HK-2 (cell line): ENCODE results near the gene LYG1.
"Not testable (repeated sequence)": the region's sequence is repeated elsewhere in the genome, so short reads cannot be mapped to it uniquely, and the experiment has no call there.

ENCODE experiments used
- DNase-seq: peaks from one replicate; pipeline ENCODE4 v3.0.0-alpha.2; 2018; ENCODE audit not compliant: unreplicated experiment

Gene LYG1

DNA sequence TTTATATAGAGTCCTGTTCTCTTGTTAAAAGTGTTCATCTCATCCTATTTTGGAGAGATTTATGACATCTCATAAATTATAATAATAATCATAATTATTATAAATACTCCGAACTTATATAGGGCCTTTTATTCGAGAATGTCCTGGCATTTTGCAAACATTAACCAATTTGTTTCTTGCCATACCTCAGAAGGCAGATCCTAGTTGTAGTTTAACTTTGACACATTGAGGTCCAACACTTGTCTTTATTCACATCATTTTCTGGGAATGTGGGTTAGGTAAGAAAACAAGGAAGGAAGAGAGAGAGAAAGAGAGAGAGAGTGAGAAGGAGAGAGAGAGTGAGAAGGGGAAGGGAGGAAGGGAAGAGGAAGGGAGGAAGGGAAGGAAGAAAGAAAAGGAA, at the start of gene LYG1:
TSS of gene LYG1 (minus strand) at position 101 of the 400 bp plus-strand sequence. CDS start 5,527 bp downstream, outside the sequence.
- not testable (repeated sequence) for DNase-seq

DNA sequence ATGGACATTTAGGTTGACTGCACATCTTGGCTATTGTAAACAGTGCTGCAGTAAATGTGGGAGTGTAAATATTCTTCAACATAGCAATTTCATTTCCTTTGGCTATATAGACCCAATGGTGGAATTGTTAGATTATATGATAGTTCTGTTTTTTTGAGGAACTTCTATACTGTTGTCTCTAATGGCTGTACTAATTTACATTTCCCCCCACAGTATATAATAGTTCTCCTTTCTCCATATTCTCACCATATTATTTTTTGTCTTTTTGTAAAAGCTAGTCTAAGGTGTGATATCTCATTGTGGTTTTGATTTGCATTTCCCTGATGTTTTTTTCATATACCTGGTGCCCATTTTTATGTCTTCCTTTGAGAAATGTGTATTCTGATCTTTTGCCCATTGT, 49.2 kb upstream of the LYG1 start:
- no peak for DNase-seq

DNA sequence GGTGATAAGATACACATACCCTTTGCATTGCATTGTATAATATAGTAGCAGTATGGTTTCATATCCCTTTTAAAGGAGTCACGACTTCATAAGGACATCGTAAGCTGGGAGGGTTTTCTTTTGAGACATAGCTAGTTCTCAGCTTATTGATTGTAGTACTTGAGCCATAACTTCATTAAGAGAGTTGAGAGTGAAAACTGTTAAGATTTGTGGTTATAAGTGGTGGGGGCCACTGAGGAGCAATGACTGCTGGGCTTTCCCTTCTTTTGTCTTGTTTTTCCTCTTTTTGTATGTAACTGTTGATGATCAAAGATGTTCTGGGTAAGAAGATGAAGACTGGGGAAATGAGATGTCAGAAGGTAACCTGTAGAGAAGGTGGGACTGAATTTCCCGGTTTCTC, 47.2 kb upstream of the LYG1 start:
- no peak for DNase-seq

DNA sequence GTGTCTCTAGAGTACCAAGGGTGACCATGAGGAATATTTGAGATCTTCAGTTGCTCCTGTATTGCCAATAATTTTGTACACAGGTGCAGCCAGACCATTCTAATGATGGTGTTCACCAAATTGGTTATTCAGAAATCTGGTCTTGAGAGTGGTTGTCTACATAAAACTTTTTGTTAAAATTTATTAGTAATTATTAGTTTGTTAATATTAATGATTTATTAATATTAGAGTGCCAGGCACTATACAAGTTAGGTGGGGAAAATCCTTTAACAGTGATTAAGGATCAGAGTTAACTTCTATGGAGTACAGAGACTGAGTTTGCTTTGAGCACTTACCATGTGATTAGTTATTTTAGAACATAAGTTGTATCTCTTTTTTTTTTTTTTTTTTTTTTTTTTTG, 45.2 kb upstream of the LYG1 start:
- no peak for DNase-seq

DNA sequence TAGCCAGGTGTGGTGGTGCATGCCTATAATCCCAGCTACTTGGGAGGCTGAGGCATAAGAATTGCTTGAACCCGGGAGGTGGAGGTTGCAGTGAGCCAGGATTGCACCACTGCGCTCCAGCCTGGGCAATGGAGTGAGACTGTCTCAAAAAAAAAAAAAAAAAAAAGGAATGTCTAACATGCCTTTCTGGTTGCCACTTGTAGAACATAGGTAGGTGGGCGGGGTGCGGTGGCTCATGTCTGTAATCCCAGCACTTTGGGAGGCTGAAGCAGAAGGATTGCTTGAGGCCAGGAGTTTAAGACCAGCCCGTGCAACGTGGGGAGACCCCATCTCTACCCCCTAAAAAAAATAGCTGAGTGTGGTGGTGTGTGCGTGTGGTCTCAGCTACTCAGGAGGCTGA, 44.4 kb upstream of the LYG1 start:
- DNase-seq, result not testable (repeated sequence)

DNA sequence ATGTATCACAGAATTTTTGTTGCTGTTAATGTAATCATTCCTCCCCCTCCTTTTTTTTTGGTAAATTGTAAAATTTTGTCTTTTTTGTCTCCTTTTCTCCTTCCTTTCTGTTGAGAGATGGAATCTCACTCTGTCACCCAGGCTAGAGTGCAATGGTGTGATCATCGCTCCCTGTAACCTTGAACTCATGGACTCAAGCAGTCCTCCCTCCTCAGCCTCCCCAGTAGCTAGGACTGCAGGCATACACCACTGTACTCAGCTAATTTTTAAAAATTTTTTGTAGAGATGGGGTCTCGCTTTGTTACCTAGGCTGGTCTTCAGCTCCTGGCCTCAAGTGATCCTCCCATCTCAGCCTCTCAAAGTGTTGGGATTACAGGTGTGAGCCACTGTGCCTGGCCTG, 41.5 kb upstream of the LYG1 start:
- no peak for DNase-seq

DNA sequence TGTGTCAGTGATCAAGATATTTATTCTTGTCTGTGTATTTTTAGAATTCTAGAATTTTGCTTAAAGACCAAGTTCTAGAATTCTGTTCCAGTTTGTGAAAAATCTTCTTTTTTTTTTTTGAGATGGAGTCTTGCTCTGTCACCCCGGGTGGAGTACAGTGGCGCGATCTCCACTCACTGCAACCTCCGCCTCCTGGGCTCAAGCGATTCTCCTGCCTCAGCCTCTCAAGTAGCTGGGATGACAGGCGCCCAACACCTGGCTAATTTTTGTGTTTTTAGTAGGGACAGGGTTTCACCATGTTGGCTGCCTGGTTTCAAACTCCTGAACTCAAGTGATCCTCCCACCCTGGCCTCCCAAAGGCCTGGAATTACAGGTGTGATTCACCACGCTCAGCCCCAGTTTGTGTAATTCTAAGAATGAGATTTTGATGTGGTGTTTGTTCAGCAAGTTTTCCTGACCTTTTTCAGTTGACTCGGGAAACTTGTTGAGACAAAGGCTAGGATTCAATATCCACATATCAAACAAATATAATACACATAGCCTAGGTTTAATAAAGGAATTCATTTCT, 39.8 kb upstream of the LYG1 start:
- no peak for DNase-seq

DNA sequence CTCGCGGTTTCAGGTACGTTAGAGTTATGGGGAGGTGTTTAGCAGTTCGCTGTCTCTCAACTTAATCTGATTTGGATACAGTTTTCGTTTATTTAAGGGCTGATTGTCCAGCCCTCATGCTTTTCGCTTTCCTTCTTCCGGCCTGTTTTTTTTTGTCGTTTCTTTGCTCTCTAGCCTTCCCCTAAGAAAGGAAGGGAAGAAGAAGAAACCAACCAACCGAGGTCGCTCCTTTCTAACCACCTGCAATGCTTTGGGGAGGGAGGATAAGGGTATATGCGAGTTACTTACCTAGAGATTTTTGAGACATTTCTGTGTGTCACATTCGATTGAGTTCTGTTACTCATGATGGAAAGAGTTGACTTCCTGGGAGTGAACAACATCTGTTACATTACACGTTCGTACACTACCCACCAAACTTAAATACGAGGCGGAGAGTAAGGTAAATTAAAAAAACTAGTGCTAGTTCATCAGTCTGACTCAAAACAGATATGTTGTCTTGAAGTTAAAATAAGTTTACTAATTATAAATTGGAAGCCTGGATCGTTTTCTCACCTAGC, 37.1 kb upstream of the LYG1 start:
- DNase-seq, result no peak

DNA sequence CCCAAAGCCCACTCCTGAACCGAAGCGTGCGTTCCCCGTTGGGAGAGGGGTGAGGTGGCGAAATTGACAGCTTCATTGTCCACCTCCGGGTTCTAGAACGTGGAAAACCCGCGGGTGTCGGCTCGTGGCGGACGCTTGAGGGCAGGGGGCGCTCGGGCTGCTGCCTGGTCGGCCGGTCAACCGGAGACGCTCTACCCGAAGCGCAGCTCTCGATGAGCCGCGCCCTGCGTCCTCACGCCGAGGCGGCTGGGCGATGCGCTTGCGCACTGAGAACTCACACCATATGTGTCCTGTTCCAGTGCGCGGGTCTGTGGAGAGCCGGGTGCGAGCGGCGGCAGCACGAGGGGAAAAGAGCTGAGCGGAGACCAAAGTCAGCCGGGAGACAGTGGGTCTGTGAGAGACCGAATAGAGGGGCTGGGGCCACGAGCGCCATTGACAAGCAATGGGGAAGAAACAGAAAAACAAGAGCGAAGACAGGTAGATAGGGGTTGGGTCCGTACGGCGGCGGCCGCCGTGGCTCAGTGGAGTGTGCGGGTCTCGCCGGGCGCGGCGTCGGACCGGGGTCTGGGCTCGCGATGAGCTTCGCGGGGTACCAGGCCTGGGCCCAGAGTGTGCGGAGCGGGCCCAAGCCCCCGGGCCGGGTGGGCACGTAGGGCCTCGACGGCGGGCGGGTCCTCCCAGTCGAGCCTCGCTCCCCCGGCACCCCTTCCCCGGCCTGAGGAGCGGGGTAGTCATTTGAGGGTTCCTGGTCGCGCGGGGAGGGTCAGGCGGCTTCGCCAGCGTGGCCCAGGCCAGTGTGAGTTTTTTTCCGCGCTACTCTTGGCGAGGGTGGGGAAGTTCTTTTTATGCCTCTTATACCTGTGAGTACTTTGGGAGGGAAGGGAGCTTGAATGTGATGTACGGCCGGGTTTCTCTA, 36.4 kb upstream of the LYG1 start, which contains the start of gene EIF5B:
TSS of gene EIF5B (plus strand) at position 277 of the 916 bp plus-strand sequence. CDS start at position 443, 166 bp downstream.
- peak; percentile 96 for DNase-seq

DNA sequence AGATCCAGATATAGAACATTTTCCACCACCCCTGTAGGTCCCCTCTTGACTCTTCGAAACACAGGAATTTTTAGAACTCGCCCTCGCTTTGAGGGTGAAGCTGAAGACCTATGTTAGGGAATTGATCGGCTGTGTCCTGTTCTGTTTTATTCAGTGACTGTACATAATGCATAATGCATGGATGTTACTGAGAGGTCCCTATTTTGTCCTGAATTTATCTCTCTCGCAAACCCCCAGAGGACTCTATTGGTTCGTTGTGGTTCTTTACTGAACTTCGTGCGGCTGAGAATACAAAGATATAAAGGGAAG, 35.8 kb upstream of the LYG1 start:
- DNase-seq, result no peak

DNA sequence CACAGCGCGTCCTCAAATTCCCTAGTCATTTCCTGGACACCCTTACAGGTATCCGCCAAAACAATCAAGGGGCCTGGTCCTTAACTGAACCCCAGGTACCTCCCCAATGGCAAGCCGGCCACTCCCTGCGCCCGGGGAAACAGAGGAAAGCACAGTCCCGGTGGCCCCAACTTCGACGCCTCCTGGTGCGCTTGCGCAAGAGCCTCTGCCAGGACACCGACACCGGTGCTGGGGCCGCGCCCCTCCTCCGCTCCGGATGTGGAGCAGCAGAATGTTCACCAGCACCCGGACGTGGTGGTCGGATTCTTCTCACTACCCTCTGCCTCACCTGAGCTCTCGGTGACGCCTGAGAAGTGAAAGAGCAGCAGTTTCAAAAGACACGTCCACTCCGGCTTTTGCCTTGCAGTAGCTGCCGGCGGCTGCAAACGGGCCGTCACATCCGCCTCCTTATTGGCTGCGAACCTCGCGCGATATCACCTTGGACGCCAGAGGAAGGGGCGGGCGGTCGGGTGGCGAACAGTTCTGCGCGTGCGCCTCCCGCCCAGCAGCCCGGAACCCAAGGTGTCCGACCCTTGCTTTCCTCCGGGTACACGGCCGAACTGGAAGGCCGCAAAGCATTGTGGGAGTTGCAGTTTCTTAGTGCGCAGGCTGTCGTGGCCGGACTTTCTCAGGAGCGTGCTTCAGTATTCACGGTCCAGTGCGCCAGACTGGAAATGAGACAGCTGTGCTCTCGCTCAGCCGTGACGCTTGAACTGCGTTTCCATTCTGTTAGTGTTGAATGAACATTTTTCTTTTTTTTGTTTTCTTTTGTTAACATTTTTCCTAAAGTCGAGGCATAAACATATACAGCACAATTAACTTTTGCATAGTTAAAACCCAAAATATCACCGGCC, 35.2 kb upstream of the LYG1 start, which contains the start of gene TXNDC9:
TSS of gene TXNDC9 (minus strand) at position 423 of the 893 bp plus-strand sequence. CDS start 3,123 bp downstream, outside the sequence.
- DNase-seq, result peak; percentile 99

DNA sequence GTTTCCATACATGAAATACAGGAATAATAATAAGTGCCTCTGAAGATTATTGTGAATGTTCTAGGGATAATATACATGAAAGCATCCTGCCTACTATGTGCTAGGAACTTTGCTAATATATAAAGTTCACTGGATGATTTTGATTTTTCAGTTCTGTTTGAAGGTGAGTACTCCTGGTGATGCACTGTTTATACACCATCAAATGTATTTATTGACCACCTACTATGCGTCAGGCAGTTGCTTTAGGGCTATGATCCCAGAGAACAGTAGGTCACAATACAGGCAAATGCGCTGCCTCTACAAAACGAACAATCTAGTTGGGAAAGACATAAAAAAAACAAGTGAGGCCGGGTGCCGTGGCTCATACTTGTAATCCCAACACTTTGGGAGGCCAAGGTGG, 24.4 kb upstream of the LYG1 start:
- DNase-seq, result no peak

DNA sequence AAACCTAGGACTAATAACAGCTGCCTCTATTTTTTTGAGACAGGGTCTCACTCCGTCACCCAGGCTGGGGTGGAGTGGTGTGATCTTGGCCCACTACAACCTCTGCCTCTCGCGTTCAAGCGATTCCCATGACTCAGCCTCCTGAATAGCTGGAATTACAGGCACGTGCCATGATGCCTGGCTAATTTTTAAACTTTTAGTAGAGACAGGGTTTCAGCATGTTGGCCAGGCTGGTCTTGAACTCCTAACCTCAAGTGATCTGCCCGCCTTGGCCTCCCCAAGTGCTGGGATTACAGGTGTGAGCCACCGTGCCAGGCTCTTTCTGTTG, 16.8 kb upstream of the LYG1 start:
- DNase-seq, result not testable (repeated sequence)

DNA sequence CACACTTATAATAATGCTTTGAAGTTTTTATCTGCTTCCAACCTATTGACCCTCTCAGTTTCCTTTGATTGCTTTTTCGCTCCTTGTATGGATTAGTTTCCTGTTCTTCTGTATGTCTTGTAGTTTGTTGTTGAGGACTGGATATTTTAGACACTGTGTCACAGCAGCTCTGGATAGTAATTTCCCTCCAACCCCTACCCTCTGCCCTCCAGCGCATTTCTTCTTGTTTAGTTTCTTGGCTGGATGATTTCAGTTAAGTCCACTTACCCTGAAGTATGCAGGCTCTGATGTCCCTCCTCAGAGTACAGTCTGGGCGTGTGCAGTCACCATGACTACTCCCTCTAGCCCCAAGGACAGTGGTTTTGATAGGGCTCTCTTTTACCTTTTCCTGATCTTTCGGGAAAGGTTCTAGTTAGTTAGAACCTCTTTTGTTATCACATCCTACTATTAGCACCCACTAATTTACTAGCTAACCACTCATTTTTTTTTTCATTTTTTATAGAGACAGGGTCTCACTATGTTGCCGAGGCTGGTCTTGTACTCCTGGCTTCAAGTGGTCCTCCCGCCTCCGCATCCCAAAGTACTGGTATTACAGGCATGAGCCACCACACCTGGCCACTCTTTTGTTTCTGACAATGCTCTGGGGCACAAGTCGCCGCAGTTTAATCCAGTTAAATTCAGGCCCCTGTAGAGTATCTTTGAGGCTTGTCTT, 16.3 kb upstream of the LYG1 start:
- DNase-seq, result no peak

DNA sequence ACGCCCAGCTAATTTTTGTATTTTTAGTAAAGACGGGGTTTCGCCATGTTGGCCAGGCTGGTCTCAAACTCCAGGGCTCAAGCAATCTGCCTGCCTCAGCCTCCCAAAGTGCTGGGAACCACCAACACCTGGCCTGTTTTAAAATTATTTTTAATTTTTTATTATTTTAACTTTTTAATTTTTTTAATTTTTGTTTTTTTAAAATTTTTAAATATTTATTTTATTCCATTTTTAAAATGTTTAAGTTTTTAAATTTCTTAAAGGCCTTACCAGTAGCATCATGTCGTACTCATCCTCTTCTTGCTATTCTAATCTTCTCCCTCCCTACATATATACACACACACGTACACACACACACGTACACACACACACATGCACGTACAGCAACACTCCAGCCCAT, 1.4 kb downstream of the LYG1 start:
- no peak for DNase-seq

DNA sequence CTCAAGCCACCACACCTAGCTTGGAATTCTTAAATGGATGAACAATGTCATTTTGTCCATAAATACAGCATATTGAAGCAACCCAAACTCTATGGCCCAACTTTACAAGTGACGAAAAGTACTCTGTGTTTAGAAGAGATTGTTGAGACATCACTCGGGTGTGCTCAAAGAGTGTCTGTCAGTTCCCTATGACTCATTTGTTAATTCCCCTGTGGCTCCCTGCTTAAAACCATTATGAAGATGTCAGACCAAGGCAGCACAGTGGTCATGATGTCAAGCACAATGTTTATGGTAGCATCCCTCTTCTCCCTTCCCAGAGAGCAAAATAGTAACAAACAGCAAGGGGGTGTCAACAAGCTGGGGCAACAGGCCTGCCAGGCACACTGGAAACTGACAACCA, 3.0 kb downstream of the LYG1 start:
- DNase-seq, result no peak

DNA sequence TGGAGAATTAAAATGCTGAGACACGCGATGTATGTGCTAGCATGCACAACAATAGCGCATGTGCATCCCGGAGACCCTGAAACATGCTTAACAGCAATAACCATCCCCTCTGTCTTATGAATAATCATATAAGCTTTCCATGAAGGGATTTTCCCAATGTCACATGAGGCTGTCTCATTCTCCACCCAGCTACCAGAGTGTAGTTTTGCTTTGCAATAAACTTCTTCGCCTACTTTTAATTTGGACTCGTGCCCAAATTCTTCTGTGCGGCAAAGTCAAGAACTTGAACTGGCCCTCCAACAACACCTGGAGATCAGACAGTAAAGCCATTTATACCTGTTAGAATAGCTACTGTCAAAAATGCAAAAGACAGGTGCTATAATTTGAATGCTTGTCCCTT, 15.5 kb downstream of the LYG1 start:
- no peak for DNase-seq

DNA sequence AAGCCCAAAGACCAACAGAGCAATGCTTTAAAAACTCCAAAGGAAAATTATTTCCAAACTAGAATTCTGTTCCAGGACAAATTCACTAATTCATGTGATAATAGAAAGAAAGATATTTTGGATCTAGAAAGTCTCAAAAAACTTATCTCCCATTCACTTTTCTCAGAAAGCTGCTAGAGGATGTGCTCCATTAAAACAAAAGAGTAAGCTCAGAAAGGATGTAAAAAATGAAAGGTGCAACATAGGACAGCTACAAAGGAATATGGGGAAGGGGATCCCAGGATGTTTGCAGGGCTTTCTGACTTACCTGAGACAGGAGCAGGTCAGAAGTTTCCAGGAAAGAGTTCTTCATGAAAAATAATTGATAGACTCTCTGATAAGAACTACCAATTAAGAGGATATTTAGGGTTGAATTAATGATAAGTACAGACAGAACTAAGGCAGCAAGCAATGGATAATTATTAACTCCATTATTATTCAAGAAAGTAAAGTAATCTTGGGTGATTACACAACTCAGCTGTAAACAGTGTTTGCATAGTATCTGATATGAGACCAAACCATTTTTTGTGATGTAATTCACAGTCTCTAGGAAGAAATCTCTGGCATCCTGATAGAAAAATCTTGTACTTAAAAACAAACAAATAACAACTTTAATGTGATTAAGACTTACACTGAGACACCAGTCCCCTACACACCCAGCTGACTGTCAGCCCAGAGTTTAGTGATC, 20.9 kb downstream of the LYG1 start:
- no peak for DNase-seq

DNA sequence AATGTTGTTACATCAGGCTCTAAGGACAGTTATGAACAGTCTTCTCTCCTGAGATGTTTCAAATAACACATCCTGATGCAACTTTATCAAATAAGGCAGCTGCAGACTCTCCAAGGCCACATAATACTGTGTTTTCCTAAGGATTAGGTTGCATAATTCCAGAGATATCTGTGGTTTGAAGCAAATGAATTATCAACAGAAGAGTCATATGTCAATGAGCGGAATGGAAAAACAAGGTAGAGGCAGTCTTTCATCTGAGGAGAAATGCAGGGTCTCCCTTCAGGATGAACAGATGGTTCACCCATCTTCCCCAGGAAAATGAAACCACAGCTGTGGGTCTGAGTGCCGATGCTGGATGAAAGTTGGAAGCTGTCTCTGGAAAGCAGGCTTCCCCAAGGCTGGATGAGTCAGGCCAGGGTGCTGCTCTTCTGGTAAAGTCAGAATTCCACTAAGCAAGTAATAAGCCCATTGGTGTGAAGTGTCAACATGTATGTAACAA, 22.2 kb downstream of the LYG1 start:
- DNase-seq, result peak; percentile 56

DNA sequence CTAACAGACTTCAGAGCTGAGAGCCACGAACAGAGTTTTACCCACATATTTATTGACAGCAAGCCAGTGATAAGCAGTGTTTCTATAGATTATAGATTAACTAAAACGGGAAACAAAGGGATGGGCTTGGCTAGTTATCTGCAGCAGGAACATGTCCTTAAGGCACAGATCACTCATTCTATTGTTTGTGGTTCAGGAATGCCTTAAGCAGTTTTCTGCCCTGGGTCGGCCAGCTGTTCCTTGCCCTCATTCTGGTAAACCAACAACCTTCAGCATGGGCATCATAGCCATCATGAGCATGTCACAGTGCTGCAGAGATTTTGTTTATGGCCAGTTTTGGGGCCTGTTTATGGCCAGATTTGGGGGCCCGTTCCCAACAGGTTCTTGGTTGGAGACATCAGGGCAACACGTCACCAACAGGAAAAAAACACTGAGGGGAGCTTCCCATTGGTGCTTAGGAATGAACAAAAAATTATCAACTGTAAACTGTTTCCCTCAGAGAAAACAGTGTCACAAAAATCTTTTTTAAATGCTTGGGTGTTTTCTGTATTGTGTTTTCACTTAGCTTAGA, 22.7 kb downstream of the LYG1 start:
- DNase-seq, result not testable (repeated sequence)
